Measurements from ENCODE around the gene KCNJ5.

The KCNJ5 gene

GRCh38 chr11:128898580-128899344 is 7.6 kb downstream of the KCNJ5 start:
- no peak for TF ChIP-seq CTCF (IDR thresholded peaks at IDR 0.05; ENCODE audit: low read depth, low read length)

DNA sequence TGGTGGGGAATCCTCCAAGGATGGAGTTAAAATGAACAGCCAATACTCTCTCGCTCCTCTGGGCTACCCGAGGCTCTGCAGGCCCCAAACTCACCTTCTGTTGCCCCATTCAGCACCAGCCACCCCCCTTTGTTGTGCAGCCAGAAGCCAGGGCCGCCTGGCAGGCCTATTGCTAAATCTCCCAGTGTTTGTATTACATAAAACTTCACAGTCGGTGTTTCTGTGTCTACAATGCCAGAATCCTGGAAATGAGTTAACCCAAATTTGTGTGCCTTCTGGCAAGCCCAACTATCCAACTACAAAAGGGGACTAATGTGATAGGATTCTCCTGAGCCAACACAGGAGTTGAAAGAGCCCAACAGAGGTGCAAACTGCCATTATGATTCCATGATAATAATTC is 9.3 kb downstream of the KCNJ5 start:
- TF ChIP-seq CTCF (IDR thresholded peaks at IDR 0.05; ENCODE audit: low read depth, low read length): no peak
- H3K4me3 ChIP-seq (replicated peaks in 1 of 2; ENCODE audit: low read depth in 2 of 2, low read length in 2 of 2): no peak overlapping the region
- DNase-seq (ENCODE audit: low read depth in 2 of 2): no peak

More at GRCh38 chr11:128898580-128899344, 7.6 kb downstream of the KCNJ5 start:
- DNase-seq (ENCODE audit: low read depth in 2 of 2): peak in 1 of 2 donors; percentile 54
- H3K4me3 ChIP-seq (replicated peaks in 1 of 2; ENCODE audit: low read depth in 2 of 2, low read length in 2 of 2): no peak overlapping the region

- H3K4me3 ChIP-seq (replicated peaks in 1 of 2; ENCODE audit: low read depth in 2 of 2, low read length in 2 of 2): no peak overlapping the region
- DNase-seq (ENCODE audit: low read depth in 2 of 2): no peak
- no peak for TF ChIP-seq CTCF (IDR thresholded peaks at IDR 0.05; ENCODE audit: low read depth, low read length)
Measured at GRCh38 chr11:128901653-128902514, 10.7 kb downstream of the KCNJ5 start.

DNA sequence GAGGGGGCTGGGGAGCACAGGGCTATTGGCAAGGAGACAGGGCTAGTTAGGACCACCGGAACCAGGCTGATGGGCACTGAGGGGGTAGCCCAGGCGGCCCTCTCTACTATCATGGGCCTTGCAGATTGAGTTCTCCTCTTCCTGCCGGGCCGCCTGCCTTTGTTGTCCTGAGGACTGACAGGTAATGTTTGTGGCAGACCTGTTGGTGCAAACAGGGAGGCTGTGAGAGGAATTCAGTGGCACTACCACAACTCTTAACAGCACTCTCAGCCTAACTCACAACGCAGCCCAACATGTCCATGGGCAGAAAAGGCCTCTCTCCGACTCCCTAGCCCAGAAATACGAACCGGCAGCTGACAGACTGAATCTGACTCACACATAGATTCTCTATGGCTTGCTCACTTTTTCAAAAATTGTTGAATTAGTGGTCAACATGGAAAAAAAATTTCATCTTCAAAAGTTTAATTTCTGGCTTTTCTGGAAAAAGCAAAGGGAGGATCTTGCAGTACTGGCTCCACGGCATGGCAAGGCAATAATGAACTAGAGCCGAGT is 11.4 kb downstream of the KCNJ5 start:
- DNase-seq (ENCODE audit: low read depth in 2 of 2): peak in 1 of 2 donors; percentile 65
- no peak overlapping the region for H3K4me3 ChIP-seq (replicated peaks in 1 of 2; ENCODE audit: low read depth in 2 of 2, low read length in 2 of 2)
- no peak for TF ChIP-seq CTCF (IDR thresholded peaks at IDR 0.05; ENCODE audit: low read depth, low read length)

DNA sequence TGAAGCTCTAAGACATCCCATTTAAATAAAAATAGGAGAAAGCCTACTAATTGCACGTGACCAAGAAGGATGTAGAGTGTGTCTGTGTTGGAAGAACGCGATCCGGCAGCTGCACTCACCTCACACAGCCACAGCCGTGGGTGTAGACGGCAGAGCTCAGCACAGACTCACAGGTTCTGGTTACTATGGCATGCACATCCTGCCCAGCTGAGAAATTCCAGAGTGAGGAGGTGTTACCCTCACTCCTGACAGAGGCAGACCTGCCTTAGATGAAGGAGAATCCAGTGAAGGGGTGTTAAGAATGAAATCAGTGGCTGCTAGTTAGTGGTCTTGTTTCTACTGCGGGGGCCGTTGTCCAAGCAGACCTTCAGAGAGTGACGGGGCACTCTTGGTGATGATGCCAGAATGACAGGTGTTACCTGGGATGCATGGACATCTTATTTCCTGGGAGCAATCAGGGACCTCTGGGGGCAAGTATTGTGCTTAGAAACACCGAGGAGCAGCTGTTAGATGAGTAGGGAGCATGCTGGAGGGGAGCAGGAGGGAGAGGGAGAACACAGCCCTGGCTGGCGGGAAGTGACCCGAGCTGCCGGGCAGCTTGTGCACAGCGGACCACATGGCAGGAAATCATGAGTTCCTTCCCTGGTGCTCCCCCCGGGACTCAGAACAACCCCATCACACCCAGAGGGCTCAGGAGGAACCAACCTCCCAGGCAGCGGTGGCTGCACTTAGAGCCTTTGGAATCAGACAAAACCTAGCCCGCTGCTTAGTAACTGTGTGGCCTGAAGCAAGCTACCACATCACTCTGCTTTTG is 12.3 kb downstream of the KCNJ5 start:
- no peak overlapping the region for H3K4me3 ChIP-seq (replicated peaks in 1 of 2; ENCODE audit: low read depth in 2 of 2, low read length in 2 of 2)
- no peak for DNase-seq (ENCODE audit: low read depth in 2 of 2)
- no peak for TF ChIP-seq CTCF (IDR thresholded peaks at IDR 0.05; ENCODE audit: low read depth, low read length)

GRCh38 chr11:128904303-128904655 is 13.1 kb downstream of the KCNJ5 start:
- DNase-seq (ENCODE audit: low read depth in 2 of 2): no peak
- TF ChIP-seq CTCF (IDR thresholded peaks at IDR 0.05; ENCODE audit: low read depth, low read length): no peak
- H3K4me3 ChIP-seq (replicated peaks in 1 of 2; ENCODE audit: low read depth in 2 of 2, low read length in 2 of 2): no peak overlapping the region
